Left lobe of liver (tissue), 2 donors: Measurements from ENCODE around the gene PCDHGB1. TPM values are rescaled to one million over a fixed set of nuclear protein-coding genes. Genes with fewer than 3 reads are reported as not detected.
"Not testable (repeated sequence)": the region's sequence is repeated elsewhere in the genome, so short reads cannot be mapped to it uniquely, and the experiment has no call there.

Experiments used
- ATAC-seq: fragments of 200-7000 bp; cut with Tn5 transposase; one replicate; pipeline ENCODE4 v1.9.1; 2020; ENCODE audit warnings: mild to moderate bottlenecking, moderate library complexity
- DNase-seq: peaks from one replicate; pipeline ENCODE4 v3.0.0-alpha.2; 2020; ENCODE audit warnings: low spot score
- total RNA-seq: library from RNA; stranded (reverse); gene quantifications from one replicate; pipeline ENCODE4 v1.2.1, GENCODE V29; 2021
- donor health status: DM: no; HTN: no; CAD: no; lungs with moderate emphysema.
- donor health status: DM: no; HTN: yes; CAD: no.

PCDHGB1 gene
- total RNA-seq, 1 donor from 2014 or later, result 0.63 TPM

GRCh38 chr5:141375444-141376155 is 25.7 kb downstream of the PCDHGB1 start:
- ATAC-seq, DNase-seq: not testable (repeated sequence)

GRCh38 chr5:141382469-141383294 is 32.8 kb downstream of the PCDHGB1 start, which contains the start of gene PCDHGA7:
Gene PCDHGA7 (plus strand): TSS chr5:141382742. CDS start chr5:141382900, 158 bp downstream.
- DNase-seq (no peak), ATAC-seq (no peak)

GRCh38 chr5:141383345-141383744 is 33.4 kb downstream of the PCDHGB1 start:
- DNase-seq (no peak), ATAC-seq (no peak)

GRCh38 chr5:141384471-141385267 is 34.8 kb downstream of the PCDHGB1 start:
- no peak for DNase-seq

GRCh38 chr5:141387557-141388311 is 37.8 kb downstream of the PCDHGB1 start, which contains the start of gene PCDHGB4:
Gene PCDHGB4 (plus strand): TSS chr5:141387698. CDS start chr5:141387885, 187 bp downstream.
- ATAC-seq, result peak; percentile 97
- not testable (repeated sequence) for DNase-seq

More at GRCh38 chr5:141384471-141385267, 34.8 kb downstream of the PCDHGB1 start:
- ATAC-seq, result no peak

GRCh38 chr5:141388661-141389060 is 38.8 kb downstream of the PCDHGB1 start:
- no peak for ATAC-seq
- no peak for DNase-seq

GRCh38 chr5:141389153-141390042 is 39.5 kb downstream of the PCDHGB1 start:
- ATAC-seq, result no peak
- DNase-seq, result no peak

GRCh38 chr5:141392429-141393198 is 42.7 kb downstream of the PCDHGB1 start, which contains the start of gene PCDHGA8:
Gene PCDHGA8 (plus strand): TSS chr5:141392633. CDS start chr5:141392814, 181 bp downstream.
- ATAC-seq, result no peak

GRCh38 chr5:141393267-141393666 is 43.4 kb downstream of the PCDHGB1 start:
- no peak for ATAC-seq
- DNase-seq, result no peak

More at GRCh38 chr5:141392429-141393198, 42.7 kb downstream of the PCDHGB1 start, which contains the start of gene PCDHGA8:
- DNase-seq, result no peak

GRCh38 chr5:141394401-141395187 is 44.7 kb downstream of the PCDHGB1 start:
- not testable (repeated sequence) for ATAC-seq, DNase-seq

- peak; percentile 64 for DNase-seq
- ATAC-seq, result peak; percentile 99
Measured at GRCh38 chr5:141397756-141398551, 48.1 kb downstream of the PCDHGB1 start, which contains the start of gene PCDHGB5. Gene PCDHGB5 (plus strand): TSS chr5:141397947. CDS start chr5:141398128, 181 bp downstream.

- DNase-seq (no peak), ATAC-seq (no peak)
Measured at GRCh38 chr5:141398608-141399007, 48.7 kb downstream of the PCDHGB1 start.

GRCh38 chr5:141399555-141400258 is 49.8 kb downstream of the PCDHGB1 start:
- ATAC-seq (no peak), DNase-seq (no peak)
